Measurements from ENCODE around the gene UNC93A.

Gene UNC93A

GRCh38 chr6:167272151-167272550 is 19.0 kb upstream of the UNC93A start:
- Histone ChIP-seq H3K4me2 (ENCODE audit: low read length) (no peak overlapping the region), H3K9me3 (ENCODE audit: control insufficient read depth, insufficient read depth, low read length) (no peaks in the 10 kb centered on the region), H3K27me3 (ENCODE audit: control insufficient read depth, low read length) (peaks cover 2% of the 10 kb centered on the region; the same call in 1 of the 2 replicates), H3F3A (ENCODE audit: control insufficient read depth, insufficient read depth) (no peaks in the 10 kb centered on the region), H3K9me2 (replicated peaks; ENCODE audit: control insufficient read depth, low read length) (no peaks in the 10 kb centered on the region), H3K4me3 (ENCODE audit: low read length) (no peak overlapping the region), H3K79me2 (ENCODE audit: control insufficient read depth, low read length) (no peaks in the 10 kb centered on the region), H4K20me1 (ENCODE audit: control insufficient read depth, insufficient read depth, low read depth, low read length) (no peaks in the 10 kb centered on the region), H3K27ac (ENCODE audit: low read depth, low read length) (no peak overlapping the region), H3K36me3 (ENCODE audit: control insufficient read depth, low read length) (no peaks in the 10 kb centered on the region), H3K4me1 (ENCODE audit: control insufficient read depth, low read length) (no peaks in the 10 kb centered on the region)
- TF ChIP-seq CTCF (IDR thresholded peaks at IDR 0.05; ENCODE audit: low read depth, low read length, poor library complexity, severe bottlenecking), result no peak
- TF ChIP-seq EZH2phosphoT487 (IDR thresholded peaks at IDR 0.05; ENCODE audit: borderline replicate concordance, low read length), result no peak

- Histone ChIP-seq H3K4me3 (ENCODE audit: low read length) (no peak overlapping the region), H3K9me2 (replicated peaks; ENCODE audit: control insufficient read depth, low read length) (no peaks in the 10 kb centered on the region), H3K27me3 (ENCODE audit: control insufficient read depth, low read length) (peaks cover 2% of the 10 kb centered on the region; the same call in 1 of the 2 replicates), H3K27ac (ENCODE audit: low read depth, low read length) (no peak overlapping the region), H3K4me2 (ENCODE audit: low read length) (no peak overlapping the region), H3K36me3 (ENCODE audit: control insufficient read depth, low read length) (no peaks in the 10 kb centered on the region), H3F3A (ENCODE audit: control insufficient read depth, insufficient read depth) (no peaks in the 10 kb centered on the region), H4K20me1 (ENCODE audit: control insufficient read depth, insufficient read depth, low read depth, low read length) (no peaks in the 10 kb centered on the region), H3K79me2 (ENCODE audit: control insufficient read depth, low read length) (no peaks in the 10 kb centered on the region), H3K4me1 (ENCODE audit: control insufficient read depth, low read length) (no peaks in the 10 kb centered on the region), H3K9me3 (ENCODE audit: control insufficient read depth, insufficient read depth, low read length) (no peaks in the 10 kb centered on the region)
- TF ChIP-seq EZH2phosphoT487 (IDR thresholded peaks at IDR 0.05; ENCODE audit: borderline replicate concordance, low read length) (no peak), CTCF (IDR thresholded peaks at IDR 0.05; ENCODE audit: low read depth, low read length, poor library complexity, severe bottlenecking) (no peak)
Measured at GRCh38 chr6:167272696-167273379, 18.3 kb upstream of the UNC93A start.

- Histone ChIP-seq H3K79me2 (ENCODE audit: control insufficient read depth, low read length) (no peaks in the 10 kb centered on the region), H3K36me3 (ENCODE audit: control insufficient read depth, low read length) (no peaks in the 10 kb centered on the region)
- no peak for TF ChIP-seq CTCF (IDR thresholded peaks at IDR 0.05; ENCODE audit: low read depth, low read length, poor library complexity, severe bottlenecking)
- TF ChIP-seq EZH2phosphoT487 (IDR thresholded peaks at IDR 0.05; ENCODE audit: borderline replicate concordance, low read length), result no peak
Measured at GRCh38 chr6:167274270-167274669, 16.8 kb upstream of the UNC93A start.

More at GRCh38 chr6:167274270-167274669, 16.8 kb upstream of the UNC93A start:
- H3K4me3 ChIP-seq (ENCODE audit: low read length), result no peak overlapping the region
- H3K9me2 ChIP-seq (replicated peaks; ENCODE audit: control insufficient read depth, low read length), result no peaks in the 10 kb centered on the region
- H3K9me3 ChIP-seq (ENCODE audit: control insufficient read depth, insufficient read depth, low read length), result no peaks in the 10 kb centered on the region
- no peak overlapping the region for H3K4me2 ChIP-seq (ENCODE audit: low read length)
- peaks cover 5% of the 10 kb centered on the region for H3K27me3 ChIP-seq (ENCODE audit: control insufficient read depth, low read length)
- no peaks in the 10 kb centered on the region for H3F3A ChIP-seq (ENCODE audit: control insufficient read depth, insufficient read depth)
- no peak overlapping the region for H3K27ac ChIP-seq (ENCODE audit: low read depth, low read length)
- H4K20me1 ChIP-seq (ENCODE audit: control insufficient read depth, insufficient read depth, low read depth, low read length), result no peaks in the 10 kb centered on the region
- H3K4me1 ChIP-seq (ENCODE audit: control insufficient read depth, low read length), result no peaks in the 10 kb centered on the region
